Gastroesophageal sphincter (tissue), 4 donors: ENCODE results near the gene SLPI. TPM values are rescaled to one million over a fixed set of nuclear protein-coding genes. Genes with fewer than 3 reads are reported as not detected.

Source experiments
- ATAC-seq: fragments of 150-250 bp; one replicate; pipeline ENCODE4 v1.9.1; 2016; ENCODE audit warnings: mild to moderate bottlenecking, moderate library complexity
- H3K27ac ChIP-seq, 4 donors: fragments of 200-600 bp; sonication (generic) in 3 of 4; 1 replicate in 3 of 4; 2 replicates in 1 of 4; pipeline ENCODE4 v1.5.1; 2016 to 2019
- H3K27me3 ChIP-seq: fragments of 200-600 bp; sonication (generic); one replicate; pipeline ENCODE4 v1.5.1; 2019
- H3K36me3 ChIP-seq, 2 donors: fragments of 200-600 bp; sonication (generic); one replicate each; pipeline ENCODE4 v1.5.1; 2019; ENCODE audit warnings: control low read depth in 1 of 2
- H3K4me1 ChIP-seq, 3 donors: fragments of 200-600 bp; sonication (generic); 1 replicate in 2 of 3; 2 replicates in 1 of 3; pipeline ENCODE4 v1.5.1; 2016 to 2019; ENCODE audit warnings: control low read depth in 2 of 3
- H3K4me3 ChIP-seq, 2 donors: fragments of 200-600 bp; sonication (generic); one replicate each; pipeline ENCODE4 v1.5.1; 2019; ENCODE audit warnings: mild to moderate bottlenecking in 1 of 2, moderate library complexity in 1 of 2
- H3K9me3 ChIP-seq, 3 donors: fragments of 200-600 bp; sonication (generic); one replicate each; pipeline ENCODE4 v1.5.1; 2017 to 2019; ENCODE audit warnings: control low read depth in 2 of 3
- CTCF ChIP-seq, 4 experiments: fragments of 200-600 bp in 2 of 4; fragments of 450-650 bp in 2 of 4; sonication (generic) in 1 of 4; IDR thresholded peaks; one replicate each; pipeline ENCODE4 v1.5.1; 2017 to 2019; ENCODE audit warnings: antibody characterized with exemption in 4 of 4, mild to moderate bottlenecking in 2 of 4, moderate library complexity in 2 of 4
- EP300 ChIP-seq: sonication (generic); formaldehyde crosslinking; IDR thresholded peaks from one replicate; pipeline ENCODE4 v1.6.1; 2017; ENCODE audit warnings: antibody characterized with exemption, mild to moderate bottlenecking
- POLR2A ChIP-seq, 2 donors: fragments of 450-650 bp; IDR thresholded peaks; one replicate each; pipeline ENCODE4 v1.6.1; 2017; ENCODE audit warnings: antibody characterized with exemption in 2 of 2, mild to moderate bottlenecking in 2 of 2, moderate library complexity in 1 of 2
- POLR2AphosphoS5 ChIP-seq: sonication (generic); formaldehyde crosslinking; IDR thresholded peaks from one replicate; pipeline ENCODE4 v1.6.1; 2017; ENCODE audit warnings: antibody characterized with exemption
- WGBS, 2 donors: methylation state at CpG; one replicate each; pipeline ENCODE4 v1.1.5; 2018; ENCODE audit warnings: low coverage in 1 of 2; 5-methylcytosine and 5-hydroxymethylcytosine counted together
- total RNA-seq, 4 donors: library from RNA; depleted of rRNA; stranded (reverse); fragments of >200 nt; gene quantifications; one replicate each; pipeline ENCODE4 v1.1.0, GENCODE V29; 2016

Gene SLPI
- total RNA-seq, 4 donors from 2014 or later = 26.1 to 251 (median 56.5) TPM

GRCh38 chr20:45257161-45257560, 2.8 kb upstream of the SLPI start:
- Histone ChIP-seq H3K27ac (no peak overlapping the region), H3K27me3 (peaks cover 26% of the 10 kb centered on the region), H3K9me3 (no peaks in the 10 kb centered on the region), H3K4me1 (peaks cover 0 to 17% (median 0%) of the 10 kb centered on the region in 3 donors), H3K36me3 (no peaks in the 10 kb centered on the region), H3K4me3 (no peak overlapping the region)
- no peak for ATAC-seq
- 59 to 76% methylated on average over 3 of the region's 3 CpGs for WGBS, 2 donors
- no peak for TF ChIP-seq EP300
- no peak for TF ChIP-seq POLR2AphosphoS5
- TF ChIP-seq POLR2A (IDR thresholded peaks at IDR 0.05) = no peak
- no peak for TF ChIP-seq CTCF (IDR thresholded peaks at IDR 0.05)

GRCh38 chr20:45253261-45253660, 1.1 kb downstream of the SLPI start:
- Histone ChIP-seq H3K27me3 (peaks cover 8% of the 10 kb centered on the region), H3K4me1 (peaks cover 0 to 17% (median 0%) of the 10 kb centered on the region in 3 donors), H3K36me3 (no peaks in the 10 kb centered on the region), H3K9me3 (no peaks in the 10 kb centered on the region), H3K27ac (no peak overlapping the region), H3K4me3 (peak overlapping the region in 1 of 2 donors; percentile 30)
- WGBS, 2 donors = 83% methylated on average over 1 of the region's 4 CpGs; no CpG with 5 or more reads in 1 of the 2 donors
- ATAC-seq = no peak
- TF ChIP-seq CTCF (IDR thresholded peaks at IDR 0.05) = no peak
- no peak for TF ChIP-seq EP300
- TF ChIP-seq POLR2AphosphoS5 = no peak
- TF ChIP-seq POLR2A (IDR thresholded peaks at IDR 0.05) = no peak

GRCh38 chr20:45251884-45252560, 2.3 kb downstream of the SLPI start:
- 22 to 32% methylated on average over 5 of the region's 5 CpGs for WGBS, 2 donors
- Histone ChIP-seq H3K27me3 (peaks cover 8% of the 10 kb centered on the region), H3K27ac (no peak overlapping the region), H3K36me3 (no peaks in the 10 kb centered on the region), H3K9me3 (no peaks in the 10 kb centered on the region), H3K4me1 (peaks cover 0 to 17% (median 0%) of the 10 kb centered on the region in 3 donors), H3K4me3 (no peak overlapping the region)
- no peak for ATAC-seq
- TF ChIP-seq CTCF (IDR thresholded peaks at IDR 0.05) = no peak
- no peak for TF ChIP-seq POLR2A (IDR thresholded peaks at IDR 0.05)
- TF ChIP-seq EP300 = no peak

GRCh38 chr20:45248609-45249008, 5.8 kb downstream of the SLPI start:
- no peaks in the 10 kb centered on the region for H3K4me1 ChIP-seq
- ATAC-seq = no peak
- H3K9me3 ChIP-seq = no peaks in the 10 kb centered on the region
- H3K36me3 ChIP-seq = no peaks in the 10 kb centered on the region
- no peak overlapping the region for H3K4me3 ChIP-seq
- H3K27me3 ChIP-seq = peaks cover 20% of the 10 kb centered on the region
- TF ChIP-seq EP300 = no peak
- no peak for TF ChIP-seq CTCF (IDR thresholded peaks at IDR 0.05)
- TF ChIP-seq POLR2AphosphoS5 = no peak
- TF ChIP-seq POLR2A (IDR thresholded peaks at IDR 0.05) = no peak
- no peak overlapping the region for H3K27ac ChIP-seq

- no peaks in the 10 kb centered on the region for H3K36me3 ChIP-seq
- no peaks in the 10 kb centered on the region for H3K4me1 ChIP-seq
- H3K27ac ChIP-seq = no peak overlapping the region
- ATAC-seq = no peak
- H3K9me3 ChIP-seq = no peaks in the 10 kb centered on the region
- H3K4me3 ChIP-seq = no peak overlapping the region
- TF ChIP-seq POLR2AphosphoS5 (no peak), CTCF (IDR thresholded peaks at IDR 0.05) (no peak), EP300 (no peak), POLR2A (IDR thresholded peaks at IDR 0.05) (no peak)
- peaks cover 20% of the 10 kb centered on the region for H3K27me3 ChIP-seq
- 21 to 27% methylated on average over 1 of the region's 1 CpG for WGBS, 2 donors
Observed at GRCh38 chr20:45247865-45248264, 6.5 kb downstream of the SLPI start.
